Lower lobe of right lung (tissue), 2 donors: ENCODE results near the gene LYG1. TPM values are rescaled to one million over a fixed set of nuclear protein-coding genes. Genes with fewer than 3 reads are reported as not detected.
"Not testable (repeated sequence)": the region's sequence is repeated elsewhere in the genome, so short reads cannot be mapped to it uniquely, and the experiment has no call there.

ENCODE experiments used
- ATAC-seq, 2 donors: fragments of 200-7000 bp; cut with Tn5 transposase; one replicate each; pipeline ENCODE4 v1.9.1; 2020 to 2022; ENCODE audit warnings: mild to moderate bottlenecking in 2 of 2, moderate library complexity in 2 of 2
- DNase-seq: peaks from one replicate; pipeline ENCODE4 v3.0.0-alpha.2; 2020
- H3K27ac ChIP-seq: fragments of 200-600 bp; one replicate; pipeline ENCODE4 v1.8.0; 2022
- H3K27me3 ChIP-seq: fragments of 200-600 bp; one replicate; pipeline ENCODE4 v1.8.0; 2022; ENCODE audit warnings: low read depth
- H3K36me3 ChIP-seq: fragments of 200-600 bp; one replicate; pipeline ENCODE4 v1.8.0; 2022; ENCODE audit warnings: mild to moderate bottlenecking
- H3K4me1 ChIP-seq: fragments of 200-600 bp; one replicate; pipeline ENCODE4 v1.8.0; 2022
- H3K4me3 ChIP-seq: fragments of 200-600 bp; one replicate; pipeline ENCODE4 v1.8.0; 2022; ENCODE audit warnings: mild to moderate bottlenecking
- H3K9me3 ChIP-seq: fragments of 200-600 bp; one replicate; pipeline ENCODE4 v1.8.0; 2022
- intact Hi-C: fragments of 100-400 bp; cut with DNase I; formaldehyde crosslinking; loops from one replicate; pipeline ENCODE4 v1.11.0; 2022
- long read RNA-seq: library from polyadenylated mRNA; unstranded; transcript quantifications from one replicate; pipeline ENCODE4 v2.0.0, GENCODE V29; 2021
- total RNA-seq: library from RNA; stranded (reverse); fragmentation: NEBNext Ultra II Directional; extraction: Animal tissue kit (Norgen Biotek cat#: 25700); gene quantifications from one replicate; pipeline ENCODE4 v1.2.1, GENCODE V29; 2021
- TF ChIP-seq, protein P1 (sequence below): fragments of 200-600 bp; IDR thresholded peaks from one replicate; pipeline ENCODE4 v1.8.0; 2022; ENCODE audit warnings: antibody characterized with exemption, mild to moderate bottlenecking
- donor health status: DM: no; HTN: yes; CAD: no; lungs with severe emphysema.

LYG1 gene
- 1.0 TPM for total RNA-seq
- long read RNA-seq, partial matches to known transcripts, result 0 of 1 reads
- long read RNA-seq, other reads (novel, unspliced or antisense), result 1 of 1 reads

DNA sequence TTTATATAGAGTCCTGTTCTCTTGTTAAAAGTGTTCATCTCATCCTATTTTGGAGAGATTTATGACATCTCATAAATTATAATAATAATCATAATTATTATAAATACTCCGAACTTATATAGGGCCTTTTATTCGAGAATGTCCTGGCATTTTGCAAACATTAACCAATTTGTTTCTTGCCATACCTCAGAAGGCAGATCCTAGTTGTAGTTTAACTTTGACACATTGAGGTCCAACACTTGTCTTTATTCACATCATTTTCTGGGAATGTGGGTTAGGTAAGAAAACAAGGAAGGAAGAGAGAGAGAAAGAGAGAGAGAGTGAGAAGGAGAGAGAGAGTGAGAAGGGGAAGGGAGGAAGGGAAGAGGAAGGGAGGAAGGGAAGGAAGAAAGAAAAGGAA, at the start of gene LYG1:
Gene LYG1, minus strand, starts transcription at position 101 of the 400 bp plus-strand sequence. CDS start 5,527 bp downstream, outside the sequence.
- H3K9me3 ChIP-seq, ATAC-seq, H3K27me3 ChIP-seq, H3K27ac ChIP-seq, H3K36me3 ChIP-seq, intact Hi-C loops, H3K4me3 ChIP-seq, H3K4me1 ChIP-seq, DNase-seq: not testable (repeated sequence)

DNA sequence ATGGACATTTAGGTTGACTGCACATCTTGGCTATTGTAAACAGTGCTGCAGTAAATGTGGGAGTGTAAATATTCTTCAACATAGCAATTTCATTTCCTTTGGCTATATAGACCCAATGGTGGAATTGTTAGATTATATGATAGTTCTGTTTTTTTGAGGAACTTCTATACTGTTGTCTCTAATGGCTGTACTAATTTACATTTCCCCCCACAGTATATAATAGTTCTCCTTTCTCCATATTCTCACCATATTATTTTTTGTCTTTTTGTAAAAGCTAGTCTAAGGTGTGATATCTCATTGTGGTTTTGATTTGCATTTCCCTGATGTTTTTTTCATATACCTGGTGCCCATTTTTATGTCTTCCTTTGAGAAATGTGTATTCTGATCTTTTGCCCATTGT, 49.2 kb upstream of the LYG1 start:
- intact Hi-C loops, result no loop called here
- TF ChIP-seq, protein P1, sequence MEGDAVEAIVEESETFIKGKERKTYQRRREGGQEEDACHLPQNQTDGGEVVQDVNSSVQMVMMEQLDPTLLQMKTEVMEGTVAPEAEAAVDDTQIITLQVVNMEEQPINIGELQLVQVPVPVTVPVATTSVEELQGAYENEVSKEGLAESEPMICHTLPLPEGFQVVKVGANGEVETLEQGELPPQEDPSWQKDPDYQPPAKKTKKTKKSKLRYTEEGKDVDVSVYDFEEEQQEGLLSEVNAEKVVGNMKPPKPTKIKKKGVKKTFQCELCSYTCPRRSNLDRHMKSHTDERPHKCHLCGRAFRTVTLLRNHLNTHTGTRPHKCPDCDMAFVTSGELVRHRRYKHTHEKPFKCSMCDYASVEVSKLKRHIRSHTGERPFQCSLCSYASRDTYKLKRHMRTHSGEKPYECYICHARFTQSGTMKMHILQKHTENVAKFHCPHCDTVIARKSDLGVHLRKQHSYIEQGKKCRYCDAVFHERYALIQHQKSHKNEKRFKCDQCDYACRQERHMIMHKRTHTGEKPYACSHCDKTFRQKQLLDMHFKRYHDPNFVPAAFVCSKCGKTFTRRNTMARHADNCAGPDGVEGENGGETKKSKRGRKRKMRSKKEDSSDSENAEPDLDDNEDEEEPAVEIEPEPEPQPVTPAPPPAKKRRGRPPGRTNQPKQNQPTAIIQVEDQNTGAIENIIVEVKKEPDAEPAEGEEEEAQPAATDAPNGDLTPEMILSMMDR, result no peak
- DNase-seq, result no peak
- no peaks in the 10 kb centered on the region for H3K27me3 ChIP-seq
- H3K4me1 ChIP-seq, result peaks cover 11% of the 10 kb centered on the region
- H3K27ac ChIP-seq, result no peak overlapping the region
- no peak for ATAC-seq
- H3K9me3 ChIP-seq, result no peaks in the 10 kb centered on the region
- H3K4me3 ChIP-seq, result no peak overlapping the region
- H3K36me3 ChIP-seq, result no peaks in the 10 kb centered on the region

DNA sequence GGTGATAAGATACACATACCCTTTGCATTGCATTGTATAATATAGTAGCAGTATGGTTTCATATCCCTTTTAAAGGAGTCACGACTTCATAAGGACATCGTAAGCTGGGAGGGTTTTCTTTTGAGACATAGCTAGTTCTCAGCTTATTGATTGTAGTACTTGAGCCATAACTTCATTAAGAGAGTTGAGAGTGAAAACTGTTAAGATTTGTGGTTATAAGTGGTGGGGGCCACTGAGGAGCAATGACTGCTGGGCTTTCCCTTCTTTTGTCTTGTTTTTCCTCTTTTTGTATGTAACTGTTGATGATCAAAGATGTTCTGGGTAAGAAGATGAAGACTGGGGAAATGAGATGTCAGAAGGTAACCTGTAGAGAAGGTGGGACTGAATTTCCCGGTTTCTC, 47.2 kb upstream of the LYG1 start:
- no peak for ATAC-seq
- intact Hi-C loops, result no loop called here

DNA sequence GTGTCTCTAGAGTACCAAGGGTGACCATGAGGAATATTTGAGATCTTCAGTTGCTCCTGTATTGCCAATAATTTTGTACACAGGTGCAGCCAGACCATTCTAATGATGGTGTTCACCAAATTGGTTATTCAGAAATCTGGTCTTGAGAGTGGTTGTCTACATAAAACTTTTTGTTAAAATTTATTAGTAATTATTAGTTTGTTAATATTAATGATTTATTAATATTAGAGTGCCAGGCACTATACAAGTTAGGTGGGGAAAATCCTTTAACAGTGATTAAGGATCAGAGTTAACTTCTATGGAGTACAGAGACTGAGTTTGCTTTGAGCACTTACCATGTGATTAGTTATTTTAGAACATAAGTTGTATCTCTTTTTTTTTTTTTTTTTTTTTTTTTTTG, 45.2 kb upstream of the LYG1 start:
- H3K36me3 ChIP-seq, result no peaks in the 10 kb centered on the region
- DNase-seq, result no peak
- no peaks in the 10 kb centered on the region for H3K27me3 ChIP-seq
- no peak overlapping the region for H3K4me3 ChIP-seq
- H3K9me3 ChIP-seq, result no peaks in the 10 kb centered on the region
- TF ChIP-seq, protein P1, result no peak
- ATAC-seq, result no peak
- no peak overlapping the region for H3K27ac ChIP-seq
- intact Hi-C loops, result no loop called here
- H3K4me1 ChIP-seq, result peaks cover 11% of the 10 kb centered on the region

More for the DNA sequence above, 47.2 kb upstream of the LYG1 start:
- no peaks in the 10 kb centered on the region for H3K36me3 ChIP-seq
- H3K27me3 ChIP-seq, result no peaks in the 10 kb centered on the region
- no peak overlapping the region for H3K4me3 ChIP-seq
- no peak overlapping the region for H3K27ac ChIP-seq
- H3K4me1 ChIP-seq, result peaks cover 11% of the 10 kb centered on the region
- no peak for DNase-seq
- H3K9me3 ChIP-seq, result no peaks in the 10 kb centered on the region
- TF ChIP-seq, protein P1, result no peak

DNA sequence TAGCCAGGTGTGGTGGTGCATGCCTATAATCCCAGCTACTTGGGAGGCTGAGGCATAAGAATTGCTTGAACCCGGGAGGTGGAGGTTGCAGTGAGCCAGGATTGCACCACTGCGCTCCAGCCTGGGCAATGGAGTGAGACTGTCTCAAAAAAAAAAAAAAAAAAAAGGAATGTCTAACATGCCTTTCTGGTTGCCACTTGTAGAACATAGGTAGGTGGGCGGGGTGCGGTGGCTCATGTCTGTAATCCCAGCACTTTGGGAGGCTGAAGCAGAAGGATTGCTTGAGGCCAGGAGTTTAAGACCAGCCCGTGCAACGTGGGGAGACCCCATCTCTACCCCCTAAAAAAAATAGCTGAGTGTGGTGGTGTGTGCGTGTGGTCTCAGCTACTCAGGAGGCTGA, 44.4 kb upstream of the LYG1 start:
- H3K27ac ChIP-seq, H3K4me3 ChIP-seq, H3K27me3 ChIP-seq, intact Hi-C loops, ATAC-seq, DNase-seq, H3K9me3 ChIP-seq, H3K36me3 ChIP-seq: not testable (repeated sequence)
- H3K4me1 ChIP-seq, result peaks cover 11% of the 10 kb centered on the region

DNA sequence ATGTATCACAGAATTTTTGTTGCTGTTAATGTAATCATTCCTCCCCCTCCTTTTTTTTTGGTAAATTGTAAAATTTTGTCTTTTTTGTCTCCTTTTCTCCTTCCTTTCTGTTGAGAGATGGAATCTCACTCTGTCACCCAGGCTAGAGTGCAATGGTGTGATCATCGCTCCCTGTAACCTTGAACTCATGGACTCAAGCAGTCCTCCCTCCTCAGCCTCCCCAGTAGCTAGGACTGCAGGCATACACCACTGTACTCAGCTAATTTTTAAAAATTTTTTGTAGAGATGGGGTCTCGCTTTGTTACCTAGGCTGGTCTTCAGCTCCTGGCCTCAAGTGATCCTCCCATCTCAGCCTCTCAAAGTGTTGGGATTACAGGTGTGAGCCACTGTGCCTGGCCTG, 41.5 kb upstream of the LYG1 start:
- DNase-seq (no peak), ATAC-seq (no peak)
- Histone ChIP-seq H3K4me1 (peaks cover 20% of the 10 kb centered on the region), H3K27me3 (no peaks in the 10 kb centered on the region), H3K4me3 (no peak overlapping the region), H3K9me3 (no peaks in the 10 kb centered on the region), H3K36me3 (no peaks in the 10 kb centered on the region), H3K27ac (no peak overlapping the region)
- TF ChIP-seq, protein P1, result no peak
- intact Hi-C loops, result no loop called here
